ENCODE results near the gene NBL1. TPM values are rescaled to one million over a fixed set of nuclear protein-coding genes. Genes with fewer than 3 reads are reported as not detected.

NBL1 gene
- total and polyA plus RNA-seq, 9 of the 15 experiments (the other 6 are each of a cell fraction or from before 2014, with no cell fraction given) = 0.10 to 3.7 (median 1.8) TPM; not detected in 1

GRCh38 chr1:19680644-19681043 is 36.5 kb downstream of the NBL1 start:
- Histone ChIP-seq H3K4me1 (replicated peaks in 1 of 2; ENCODE audit: control insufficient read depth in 2 of 2, insufficient read depth in 2 of 2, low read length in 2 of 2) (peaks cover 0 to 9% of the 10 kb centered on the region in 2 experiments; a peak in 1 of 5 replicates), H3K27me3 (ENCODE audit: control insufficient read depth in 2 of 2, insufficient read depth in 2 of 2, low read length in 2 of 2) (peaks cover 20 to 40% of the 10 kb centered on the region in 2 experiments), H3K79me2 (ENCODE audit: control insufficient read depth, insufficient read depth, low read length) (no peaks in the 10 kb centered on the region), H3K27ac (ENCODE audit: extremely low read depth, low read depth, low read length) (no peak overlapping the region), H4K20me1 (replicated peaks; ENCODE audit: control insufficient read depth, insufficient read depth, low read length) (peaks cover 33% of the 10 kb centered on the region), H3K4me3 (no peak overlapping the region), H3K9me1 (ENCODE audit: control insufficient read depth, insufficient read depth, low read length) (no peaks in the 10 kb centered on the region), H3K36me3 (ENCODE audit: control insufficient read depth, insufficient read depth, low read length) (no peaks in the 10 kb centered on the region), H3K9me3 (replicated peaks; ENCODE audit: control insufficient read depth, insufficient read depth, low read depth, low read length) (no peaks in the 10 kb centered on the region), H3K4me2 (ENCODE audit: insufficient read depth, low read length) (no peak overlapping the region), H2AFZ (ENCODE audit: low read depth, low read length) (no peak overlapping the region), H3K9ac (ENCODE audit: insufficient read depth in 1 of 2, low read depth in 2 of 2, low read length in 2 of 2) (no peak overlapping the region)
- POLR2A ChIA-PET = no interaction called here
- BruUV-seq (replicated peaks) = no TSS peak
- DNase-seq (ENCODE audit: extremely low read depth in 1 of 4, low spot score in 3 of 4) (no peak), ATAC-seq (no peak), FAIRE-seq (no peak)
- WGBS (ENCODE audit: insufficient coverage, low coverage, missing lambda C conversion rate) = 1% methylated on average over 7 of the region's 7 CpGs
- TF ChIP-seq REST (IDR thresholded peaks at IDR 0.05; ENCODE audit: borderline replicate concordance) = peak; percentile 40
- TF ChIP-seq REST (CRISPR knock-in tag; IDR thresholded peaks at IDR 0.05; ENCODE audit: low read depth) = no peak
- no peak for TF ChIP-seq TBL1XR1 (IDR thresholded peaks at IDR 0.05; ENCODE audit: low read length in 2 of 2)
- TF ChIP-seq NELFE (IDR thresholded peaks at IDR 0.05; ENCODE audit: insufficient read depth, insufficient read length) = no peak
- intact Hi-C loops (cut with micrococcal nuclease) (no loop called here), in situ Hi-C loops (cut with MboI) (no loop called here)
- CTCF ChIA-PET (ENCODE audit: low intra/inter-chr PET ratio) = no interaction called here
